GM18909 (cell line): Measurements from ENCODE around the gene C9orf43.
"Not testable (repeated sequence)": the region's sequence is repeated elsewhere in the genome, so short reads cannot be mapped to it uniquely, and the experiment has no call there.

Source experiments
- ATAC-seq: cut with Tn5 transposase; IDR thresholded peaks from one replicate; pipeline ENCODE4 v1.9.1; 2021; ENCODE audit warnings: mild to moderate bottlenecking; ENCODE audit not compliant: unreplicated experiment, poor library complexity

C9orf43 gene

GRCh38 chr9:113409481-113409880 is 1.1 kb upstream of the C9orf43 start:
- no peak for ATAC-seq

- ATAC-seq = no peak
Measured at GRCh38 chr9:113409883-113410206, 702 bp upstream of the C9orf43 start.

GRCh38 chr9:113416149-113416721 is 5.7 kb downstream of the C9orf43 start:
- peak; percentile 97 for ATAC-seq

GRCh38 chr9:113417370-113417769 is 6.8 kb downstream of the C9orf43 start:
- ATAC-seq = no peak

- ATAC-seq = no peak
Measured at GRCh38 chr9:113421726-113422125, 11.2 kb downstream of the C9orf43 start.

- ATAC-seq = no peak
Measured at GRCh38 chr9:113425072-113425471, 14.5 kb downstream of the C9orf43 start.

- no peak for ATAC-seq
Measured at GRCh38 chr9:113426701-113427100, 16.2 kb downstream of the C9orf43 start.

GRCh38 chr9:113427629-113428028 is 17.1 kb downstream of the C9orf43 start:
- ATAC-seq = no peak

GRCh38 chr9:113428062-113428615 is 17.6 kb downstream of the C9orf43 start:
- no peak for ATAC-seq

GRCh38 chr9:113431191-113431590 is 20.6 kb downstream of the C9orf43 start:
- no peak for ATAC-seq

- no peak for ATAC-seq
Measured at GRCh38 chr9:113436728-113437515, 26.4 kb downstream of the C9orf43 start.

GRCh38 chr9:113437716-113438115 is 27.2 kb downstream of the C9orf43 start:
- not testable (repeated sequence) for ATAC-seq

GRCh38 chr9:113444736-113445135 is 34.2 kb downstream of the C9orf43 start:
- no peak for ATAC-seq

GRCh38 chr9:113446323-113446740 is 35.8 kb downstream of the C9orf43 start:
- no peak for ATAC-seq

- ATAC-seq = no peak
Measured at GRCh38 chr9:113449376-113449775, 38.8 kb downstream of the C9orf43 start.

GRCh38 chr9:113452113-113452605 is 41.6 kb downstream of the C9orf43 start:
- no peak for ATAC-seq

GRCh38 chr9:113454914-113455761 is 44.6 kb downstream of the C9orf43 start:
- no peak for ATAC-seq

GRCh38 chr9:113456235-113456634 is 45.7 kb downstream of the C9orf43 start:
- no peak for ATAC-seq

GRCh38 chr9:113461285-113461684 is 50.7 kb downstream of the C9orf43 start:
- ATAC-seq = no peak

- ATAC-seq = no peak
Measured at GRCh38 chr9:113461943-113462342, 51.4 kb downstream of the C9orf43 start.
